H1 (cell line): ENCODE data around the gene PTPRO. TPM values are rescaled to one million over a fixed set of nuclear protein-coding genes. Genes with fewer than 3 reads are reported as not detected.

Experiments
- CTCF ChIP-seq, 3 experiments: IDR thresholded peaks; 1 replicate in 2 of 3; 2 replicates in 1 of 3; pipeline versions ENCODE4 v1.5.1 to v1.6.1; 2011; ENCODE audit warnings: low read length in 3 of 3, mild to moderate bottlenecking in 3 of 3, inconsistent platforms in 2 of 3, low read depth in 1 of 3, moderate library complexity in 1 of 3; ENCODE audit not compliant: insufficient read depth in 1 of 3; ENCODE audit errors: control extremely low read depth in 1 of 3
- GABPA ChIP-seq: IDR thresholded peaks from 2 replicates; pipeline ENCODE4 v1.6.1; 2011; ENCODE audit warnings: mild to moderate bottlenecking, low read length, moderate library complexity, borderline replicate concordance; ENCODE audit not compliant: insufficient read depth
- SIN3A ChIP-seq, 2 experiments: IDR thresholded peaks in 1 of 2; conservative IDR thresholded peaks in 1 of 2; 2 replicates each; pipeline ENCODE4 v1.6.1; 2011 to 2012; ENCODE audit warnings: low read length in 2 of 2, improper control_type of control experiment in 1 of 2, low read depth in 1 of 2, mild to moderate bottlenecking in 1 of 2
- polyA plus RNA-seq, 7 experiments: library from polyadenylated mRNA; depleted of rRNA in 3 of 7; stranded (reverse) in 5 of 7; unstranded in 2 of 7; fragments of >200 nt in 5 of 7; fragments of 200-250 nt in 2 of 7; gene quantifications; 1 replicate in 5 of 7; 2 replicates in 1 of 7; 4 replicates in 1 of 7; pipeline versions ENCODE4 v1.2.1 to v1.2.3, GENCODE V29; 2011 to 2013; ENCODE audit warnings: missing spikeins in 2 of 7, mixed read lengths in 2 of 7
- total RNA-seq: library from RNA; stranded (reverse); fragmentation: NEBNext Ultra II Directional; extraction: Animal tissue kit (Norgen Biotek cat#: 25700); gene quantifications from 2 replicates; pipeline ENCODE4 v1.2.1, GENCODE V29; 2021

The PTPRO gene
- total and polyA plus RNA-seq, 2 of the 8 experiments (the other 6 are each of a cell fraction or from before 2014, with no cell fraction given): 0.73 to 1.7 TPM

GRCh38 chr12:15538881-15539280 is 216.6 kb downstream of the PTPRO start (continued):
- TF ChIP-seq CTCF (IDR thresholded peaks at IDR 0.05; ENCODE audit: control extremely low read depth in 1 of 3, insufficient read depth in 1 of 3, low read depth in 1 of 3, low read length in 3 of 3) (no peak), SIN3A (conservative IDR thresholded peaks at IDR 0.05 in 1 of 2, IDR thresholded peaks at IDR 0.05 in 1 of 2; ENCODE audit: low read depth in 1 of 2, low read length in 2 of 2) (no peak), GABPA (no peak)
